SK-N-DZ (cell line): ENCODE results near the gene EFCAB11. TPM values are rescaled to one million over a fixed set of nuclear protein-coding genes. Genes with fewer than 3 reads are reported as not detected.

ENCODE experiments used
- DNase-seq: peaks from one replicate; pipeline ENCODE4 v3.0.0-alpha.2; 2015; ENCODE audit warnings: low spot score
- polyA plus RNA-seq, 2 experiments: library from polyadenylated mRNA; depleted of rRNA; stranded (reverse); fragments of >200 nt; gene quantifications; 2 replicates each; pipeline ENCODE4 v1.2.3, GENCODE V29; 2014

EFCAB11 gene, protein sequence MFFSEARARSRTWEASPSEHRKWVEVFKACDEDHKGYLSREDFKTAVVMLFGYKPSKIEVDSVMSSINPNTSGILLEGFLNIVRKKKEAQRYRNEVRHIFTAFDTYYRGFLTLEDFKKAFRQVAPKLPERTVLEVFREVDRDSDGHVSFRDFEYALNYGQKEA
- 8.6 and 16.6 TPM in 2 replicates for polyA plus RNA-seq (2014; cell fraction: cytosol; rRNA removed)
- 3.4 and 4.6 TPM in 2 replicates for polyA plus RNA-seq (2014; cell fraction: nucleus; rRNA removed)

DNA sequence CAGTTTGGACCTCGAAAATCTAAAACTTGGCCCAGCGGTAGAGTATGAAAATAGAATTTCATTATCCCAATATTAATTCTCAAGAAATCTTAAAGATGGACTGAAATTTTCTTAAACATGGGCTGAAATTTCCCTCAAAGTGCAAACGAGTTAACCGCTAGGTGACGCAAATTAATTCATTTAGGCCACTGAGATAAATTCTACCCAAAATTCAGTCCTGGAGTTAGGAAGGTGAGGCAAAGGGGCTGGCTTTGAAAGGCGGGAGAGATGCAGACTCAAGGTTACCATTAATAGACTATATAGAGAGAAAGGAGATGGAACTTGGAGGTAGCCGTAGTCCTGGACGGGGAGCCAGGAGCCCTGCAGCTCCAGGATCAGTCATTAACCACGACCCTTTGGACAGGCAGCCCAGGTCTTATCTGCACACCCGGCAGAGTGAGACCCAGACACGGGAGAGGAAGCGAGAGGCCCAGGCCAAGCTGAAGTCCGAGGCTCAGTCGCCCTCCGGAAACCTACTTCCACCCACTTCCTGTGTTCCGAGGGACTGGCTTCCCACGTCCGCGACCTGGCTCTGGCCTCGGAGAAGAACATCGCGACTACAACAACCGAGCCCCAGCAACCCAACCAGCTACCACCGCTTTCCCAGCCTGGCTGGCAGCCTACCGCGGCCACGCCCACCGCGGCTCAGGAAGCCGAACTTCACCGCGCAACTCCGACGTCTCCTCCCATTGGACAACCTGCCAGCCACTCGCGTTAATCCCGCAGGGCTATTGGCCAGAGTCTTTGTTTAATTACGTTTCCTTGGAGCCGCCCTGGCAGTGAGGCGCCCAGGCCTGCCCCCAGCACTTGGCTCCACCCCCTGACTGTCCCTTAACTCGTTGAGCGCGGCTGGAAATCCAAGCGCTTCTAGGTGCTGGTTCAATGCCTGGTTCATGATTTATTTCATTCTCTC is at the start of gene EFCAB11:
Gene EFCAB11 (minus strand): TSS at position 661 of the 952 bp plus-strand sequence. CDS start 70 bp downstream, at position 591.
- peak; percentile 97 for DNase-seq

DNA sequence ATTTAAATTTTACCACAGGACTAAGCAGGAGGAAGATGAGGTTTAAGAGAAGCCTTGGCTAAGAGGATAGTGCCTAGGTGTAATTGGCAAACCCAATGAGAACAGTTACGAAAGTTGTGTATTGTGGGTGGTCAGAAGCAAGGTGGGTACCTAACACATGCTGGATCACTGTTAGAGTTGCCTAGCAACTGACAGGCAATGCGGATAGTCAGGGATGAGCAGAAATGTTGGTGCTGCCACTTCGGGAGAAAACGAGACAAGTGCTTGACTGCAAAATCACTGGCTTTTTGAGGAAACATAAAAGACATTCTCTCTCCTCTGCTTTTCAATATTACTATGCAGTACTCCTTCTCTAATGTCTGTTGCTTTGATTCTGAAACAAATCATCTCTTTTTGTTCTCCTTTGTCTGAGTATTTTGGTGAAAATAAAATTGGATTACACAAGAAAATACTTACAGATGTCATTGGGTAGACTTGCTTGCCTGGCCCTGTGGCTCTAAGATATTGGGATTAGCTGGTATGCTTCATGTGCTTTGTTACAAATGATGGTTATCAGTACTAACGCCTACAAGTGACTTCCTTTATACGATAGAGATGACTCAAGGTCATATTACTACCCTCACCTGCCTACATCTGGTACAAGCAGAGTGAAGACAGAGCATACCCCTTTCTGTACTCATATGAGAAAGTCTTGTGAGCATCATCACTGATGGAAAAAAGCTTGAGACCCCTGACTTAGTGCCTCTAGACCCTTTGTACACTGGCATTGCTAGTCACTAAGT is 49.2 kb upstream of the EFCAB11 start:
- DNase-seq = no peak

DNA sequence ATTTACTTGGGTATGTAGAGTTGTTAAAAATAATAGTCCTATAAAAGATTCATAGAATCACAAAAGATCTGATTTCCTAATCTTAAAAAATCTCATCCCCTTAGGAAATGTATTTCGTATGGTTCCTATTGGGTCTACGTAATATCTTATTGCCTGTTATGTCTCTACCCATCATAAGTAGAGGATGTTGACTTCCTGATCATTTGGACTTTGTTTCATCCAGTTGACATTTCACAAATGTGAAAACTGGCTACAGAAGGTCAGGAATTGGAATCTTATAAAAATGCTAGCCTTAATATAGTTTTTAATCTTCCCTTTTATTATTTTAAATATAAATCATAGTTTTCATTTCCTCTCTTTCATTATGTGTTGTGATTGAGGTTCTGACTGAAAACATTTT is 46.4 kb upstream of the EFCAB11 start:
- no peak for DNase-seq

DNA sequence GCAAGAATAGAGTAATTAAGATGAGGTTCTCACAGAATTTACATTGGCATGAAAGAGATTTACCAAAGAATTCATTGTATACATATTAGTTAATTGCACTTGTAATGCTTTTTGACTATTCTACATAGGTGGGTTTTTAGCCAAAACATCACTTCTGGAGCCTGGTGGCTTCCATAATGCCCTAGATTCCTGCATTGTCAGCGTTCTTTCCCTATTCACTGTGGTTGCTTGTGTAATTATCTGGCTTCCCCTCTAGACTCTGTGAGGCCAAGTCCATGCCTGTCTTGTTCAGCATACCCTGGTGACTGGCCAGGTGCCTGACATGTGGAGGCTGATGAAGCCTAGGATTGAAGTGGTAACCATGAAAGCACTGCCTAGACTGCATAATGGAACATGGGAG is 42.4 kb upstream of the EFCAB11 start:
- no peak for DNase-seq

DNA sequence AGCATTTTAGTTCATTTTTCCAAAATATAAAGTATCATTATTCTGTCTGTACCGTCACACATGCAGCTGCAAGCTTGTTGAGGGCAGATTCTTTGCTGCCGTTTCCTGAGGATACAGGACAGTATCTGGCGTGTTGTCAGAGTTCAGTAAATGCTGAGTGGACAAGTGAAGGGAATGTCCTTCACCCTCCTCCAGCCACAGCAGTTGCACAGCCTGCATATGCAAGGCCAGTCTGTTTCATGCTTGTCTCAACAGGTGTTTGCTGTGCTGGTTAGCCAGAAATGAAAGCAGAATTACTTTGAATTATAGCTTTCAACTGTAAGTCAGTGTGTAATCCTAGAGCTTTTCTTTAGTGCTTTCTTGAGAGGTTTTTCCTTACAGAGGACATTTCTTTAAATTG is 37.7 kb upstream of the EFCAB11 start:
- DNase-seq = no peak

DNA sequence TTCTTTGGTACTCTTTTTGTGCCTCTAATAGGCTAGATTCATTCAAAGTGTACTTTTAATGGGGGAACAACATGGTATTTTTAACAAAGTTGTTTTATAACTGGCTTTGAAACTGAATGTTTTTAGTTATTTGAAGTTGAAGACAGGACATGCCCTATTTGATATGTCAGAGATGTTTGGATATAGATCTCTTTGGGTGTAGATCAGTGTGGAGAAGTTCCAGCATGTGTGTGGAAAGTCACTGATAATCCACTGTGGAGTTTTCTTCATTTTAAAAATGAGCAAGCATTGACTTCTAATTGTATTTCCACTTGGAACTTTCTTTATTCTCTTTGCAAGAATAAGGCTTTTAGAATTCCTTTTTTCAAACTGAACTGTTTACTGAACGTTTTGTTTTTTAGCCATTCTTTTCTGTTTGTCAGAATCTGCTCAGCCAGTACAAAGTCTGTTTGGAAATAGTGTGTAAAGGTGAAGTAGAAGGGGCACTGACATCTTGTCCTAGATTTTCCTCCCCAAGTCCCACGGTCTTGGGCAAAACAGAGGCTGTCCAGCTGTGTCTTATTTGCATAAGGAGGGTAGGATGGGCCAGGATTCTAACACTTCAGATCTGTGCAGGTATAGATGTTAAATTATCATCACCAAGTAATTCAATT is 36.2 kb upstream of the EFCAB11 start:
- no peak for DNase-seq

DNA sequence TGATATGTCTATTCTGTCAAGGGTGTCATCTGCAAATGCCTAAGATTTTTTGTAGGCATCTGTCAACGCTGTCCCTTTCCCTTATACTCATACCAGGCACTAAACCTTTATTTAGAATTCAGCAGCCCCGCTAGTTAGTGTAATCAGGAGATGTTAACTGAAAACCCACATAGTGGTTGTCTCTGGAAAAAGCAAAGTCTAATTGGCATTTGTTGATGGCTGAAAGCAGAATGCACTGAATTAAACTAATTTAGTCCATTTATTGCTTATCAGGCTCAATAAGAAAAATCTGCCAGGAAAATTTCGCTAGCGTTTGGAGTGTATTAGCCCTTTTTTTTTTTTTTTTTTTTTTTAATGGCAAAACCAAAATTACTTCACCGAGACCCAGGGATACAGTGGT is 35.7 kb upstream of the EFCAB11 start:
- DNase-seq = no peak

DNA sequence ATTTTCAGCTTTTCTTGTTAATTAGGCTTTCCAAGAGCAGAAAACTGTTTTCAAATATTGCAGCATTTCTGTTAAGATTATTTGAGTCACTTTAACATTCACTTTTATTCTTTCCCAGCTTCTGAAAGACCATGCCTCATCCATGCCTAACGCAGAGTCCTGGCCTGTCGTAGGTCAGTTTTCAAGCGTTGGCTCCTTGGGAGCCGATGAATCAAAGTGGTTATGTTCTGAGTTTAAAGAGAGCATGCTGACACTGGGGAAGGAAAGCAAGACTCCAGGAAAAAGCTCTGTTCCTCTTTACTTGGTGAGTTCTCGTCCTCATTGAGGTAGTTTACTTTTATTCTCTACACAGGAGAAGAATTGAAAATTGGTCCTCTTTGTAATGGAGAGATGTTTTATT is 34.3 kb upstream of the EFCAB11 start:
- no peak for DNase-seq

DNA sequence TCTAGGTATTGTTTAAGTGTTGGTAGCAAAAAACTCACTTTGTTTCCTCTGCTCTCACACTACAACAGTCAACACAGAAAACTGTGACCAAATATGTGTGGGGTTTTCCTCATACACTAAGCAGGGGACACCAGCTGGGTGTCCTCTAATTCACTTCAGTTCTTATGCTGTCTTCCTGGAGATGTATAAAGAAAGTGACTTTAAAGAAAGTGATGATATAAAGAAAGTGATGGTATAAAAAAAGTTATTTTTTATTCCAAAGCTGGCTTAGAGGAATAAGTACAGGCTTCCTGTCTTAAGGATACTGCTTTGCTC is 32.6 kb upstream of the EFCAB11 start:
- DNase-seq = no peak

DNA sequence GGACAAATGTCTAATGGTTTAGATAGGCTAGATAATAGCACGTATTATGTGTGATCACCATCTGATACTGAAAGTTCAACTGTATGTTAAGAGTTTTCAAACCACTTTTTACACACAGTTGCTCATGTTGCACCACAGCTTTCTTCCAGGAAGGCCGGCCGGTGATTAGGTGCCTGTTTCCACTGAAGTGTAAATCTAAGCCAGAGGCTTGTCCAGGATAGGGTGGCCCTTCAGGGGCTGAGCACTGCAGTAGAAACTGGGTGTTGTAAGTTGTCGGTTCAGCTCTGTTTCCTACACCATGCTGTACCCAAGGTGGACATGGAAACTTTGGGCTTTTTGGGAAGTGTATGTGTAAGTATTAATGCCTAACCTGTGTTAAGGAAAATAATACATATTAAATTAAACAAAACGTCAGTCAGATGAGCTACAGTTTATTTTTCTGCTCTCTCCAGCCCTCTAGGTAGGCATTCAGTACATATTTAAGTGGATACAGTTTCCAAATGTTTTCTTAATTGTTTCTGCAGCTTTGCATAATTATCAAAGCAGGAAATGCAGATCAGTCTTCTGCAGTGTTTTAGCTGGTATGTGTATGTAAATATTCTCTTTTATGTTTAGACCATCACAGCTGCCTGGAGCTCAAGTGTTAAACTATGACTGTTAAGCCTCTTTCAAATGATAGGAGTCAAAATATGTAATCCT is 32.1 kb upstream of the EFCAB11 start:
- DNase-seq = no peak

DNA sequence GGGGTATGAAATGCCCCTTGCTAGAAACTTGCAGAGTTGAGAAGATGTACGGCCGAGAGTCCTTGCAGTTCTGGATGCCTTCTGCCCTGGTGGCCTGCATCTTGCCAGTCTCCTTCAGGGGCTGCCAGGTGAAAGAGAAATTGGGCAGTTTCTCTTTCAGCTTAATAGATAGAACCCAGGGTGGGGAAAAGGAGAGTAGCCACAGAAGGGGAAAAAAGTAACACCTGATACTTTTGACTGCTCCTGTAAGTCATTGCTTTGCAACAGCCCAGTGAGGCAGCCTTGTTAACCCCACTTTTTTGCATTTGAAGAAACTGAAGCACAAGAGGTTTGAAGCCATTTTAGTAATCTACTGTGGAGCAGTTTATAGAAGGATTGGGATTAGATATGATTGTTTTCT is 28.8 kb upstream of the EFCAB11 start:
- DNase-seq = no peak

DNA sequence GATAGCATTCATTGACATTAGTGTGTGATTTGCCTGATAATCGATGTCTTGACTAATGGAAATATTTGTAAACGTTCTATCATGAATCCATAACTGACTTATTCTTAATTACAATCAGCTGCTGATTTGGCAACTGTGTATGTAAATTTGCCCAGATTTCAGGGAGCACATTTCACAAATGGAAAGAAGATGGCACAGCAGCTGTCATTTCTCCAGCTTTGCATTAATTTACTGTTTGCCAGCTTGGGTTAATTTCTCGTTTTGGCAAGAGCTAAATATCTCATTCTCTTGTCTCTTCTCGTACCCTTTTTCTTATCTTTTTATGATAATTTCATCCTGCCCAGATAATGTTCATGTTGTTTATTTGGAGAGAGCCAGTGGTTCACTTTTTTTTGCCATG is 24.1 kb upstream of the EFCAB11 start:
- DNase-seq = no peak

DNA sequence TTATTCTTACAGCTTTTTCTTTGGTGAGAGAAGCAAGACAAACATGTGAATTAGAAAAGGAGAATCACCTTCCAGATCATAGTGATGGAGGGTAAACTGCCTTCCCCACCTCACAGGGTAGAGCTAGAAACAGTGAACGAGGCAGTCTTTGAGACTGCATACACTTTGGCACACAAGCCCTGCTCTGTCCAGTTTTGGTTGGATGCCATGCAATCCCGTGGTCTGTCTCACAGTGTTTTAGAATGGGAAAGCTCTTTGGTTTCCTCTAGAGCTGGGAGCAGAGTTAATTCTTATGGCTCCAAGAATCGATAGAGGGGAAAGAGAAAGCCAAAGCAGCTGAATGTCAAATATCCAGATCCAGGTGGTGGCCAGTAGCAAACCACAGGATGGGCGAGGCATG is 23.1 kb upstream of the EFCAB11 start:
- DNase-seq = no peak

DNA sequence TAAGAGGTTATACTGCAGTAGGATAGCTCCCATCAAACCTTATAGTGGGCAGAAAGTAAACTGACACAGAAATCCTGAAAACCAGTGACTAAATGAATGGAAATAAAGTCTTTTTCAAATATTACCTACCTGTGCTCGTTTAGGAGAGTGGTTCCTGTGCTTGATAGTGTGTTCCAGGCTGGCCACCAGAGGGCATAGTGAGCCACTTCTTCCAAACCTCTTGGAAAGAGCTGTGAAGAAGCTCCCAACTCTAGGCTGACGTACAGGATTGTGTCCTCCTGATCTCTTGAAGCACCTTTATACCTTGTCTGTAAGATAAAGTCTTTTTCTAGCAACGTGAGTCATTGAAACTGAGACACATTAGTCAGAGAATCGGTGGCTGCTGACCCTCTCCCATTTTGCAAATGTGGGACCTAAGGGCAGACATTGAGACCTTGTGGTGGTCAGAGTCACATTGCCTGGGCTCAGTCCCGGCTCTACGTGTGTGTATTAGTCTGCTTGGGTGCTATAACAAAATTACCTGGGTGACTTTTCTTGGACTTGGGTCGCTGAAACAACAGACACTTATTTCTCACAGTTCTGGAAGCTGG is 18.8 kb upstream of the EFCAB11 start:
- DNase-seq = peak; percentile 40

DNA sequence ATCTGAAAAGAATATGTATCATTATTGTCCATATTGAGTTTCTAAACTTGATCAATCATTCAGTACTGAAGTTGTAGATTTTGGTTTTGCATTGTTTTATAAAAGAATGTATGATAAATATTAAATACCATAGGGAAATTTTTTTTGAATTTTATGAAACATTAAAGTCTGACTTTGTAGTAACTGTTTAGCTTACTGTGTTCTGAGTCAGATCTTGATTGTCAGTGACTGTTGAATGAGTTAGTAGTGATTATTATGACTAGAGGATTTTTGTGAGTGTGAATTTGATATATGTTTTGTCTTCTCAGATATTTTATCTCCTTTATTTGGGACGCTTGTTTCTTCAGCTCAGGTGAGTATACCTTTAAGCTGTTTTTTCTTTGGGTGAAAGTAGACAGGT is 11.3 kb upstream of the EFCAB11 start:
- DNase-seq = no peak

DNA sequence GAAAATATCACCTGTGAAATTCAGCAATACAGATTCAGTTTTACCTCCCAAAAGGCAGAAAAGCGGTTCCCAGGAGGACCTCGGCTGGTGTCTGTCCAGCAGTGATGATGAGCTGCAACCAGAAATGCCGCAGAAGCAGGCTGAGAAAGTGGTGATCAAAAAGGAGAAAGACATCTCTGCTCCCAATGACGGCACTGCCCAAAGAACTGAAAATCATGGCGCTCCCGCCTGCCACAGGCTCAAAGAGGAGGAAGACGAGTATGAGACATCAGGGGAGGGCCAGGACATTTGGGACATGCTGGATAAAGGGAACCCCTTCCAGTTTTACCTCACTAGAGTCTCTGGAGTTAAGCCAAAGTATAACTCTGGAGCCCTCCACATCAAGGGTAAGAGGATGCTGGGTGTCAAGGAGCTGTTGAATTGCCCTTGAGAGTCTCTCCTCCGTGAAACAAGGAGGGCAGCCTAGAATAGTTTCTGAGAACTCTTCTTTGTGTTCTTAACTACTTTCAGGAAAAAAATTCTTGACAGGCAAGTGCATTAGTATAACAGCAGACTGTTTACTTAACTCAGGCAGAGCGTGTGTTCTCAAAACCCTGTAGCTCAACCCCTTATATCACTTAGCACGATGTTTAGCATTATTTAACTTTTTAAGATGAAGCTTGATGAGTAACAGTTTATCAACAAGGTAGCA is 8.9 kb upstream of the EFCAB11 start:
- DNase-seq = no peak

DNA sequence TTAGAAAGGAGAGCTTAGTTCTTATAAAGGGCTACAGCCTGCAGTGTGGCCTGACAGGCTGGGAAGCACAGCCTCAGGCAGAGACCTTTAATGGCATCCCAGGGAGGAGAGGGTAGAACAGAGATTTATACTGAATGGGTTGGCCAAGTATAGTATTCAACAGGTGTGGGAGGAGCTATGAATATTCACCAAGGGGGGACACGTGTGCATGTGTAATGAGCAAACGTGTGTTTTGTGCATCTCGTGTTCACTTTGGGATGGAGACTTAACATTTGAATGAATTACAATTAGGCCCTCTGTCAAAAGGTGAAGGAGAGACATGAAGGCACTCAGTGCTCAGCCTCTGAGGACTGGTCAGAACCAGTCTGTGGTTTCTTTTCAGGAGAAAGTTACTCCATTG is 6.4 kb upstream of the EFCAB11 start:
- DNase-seq = no peak

DNA sequence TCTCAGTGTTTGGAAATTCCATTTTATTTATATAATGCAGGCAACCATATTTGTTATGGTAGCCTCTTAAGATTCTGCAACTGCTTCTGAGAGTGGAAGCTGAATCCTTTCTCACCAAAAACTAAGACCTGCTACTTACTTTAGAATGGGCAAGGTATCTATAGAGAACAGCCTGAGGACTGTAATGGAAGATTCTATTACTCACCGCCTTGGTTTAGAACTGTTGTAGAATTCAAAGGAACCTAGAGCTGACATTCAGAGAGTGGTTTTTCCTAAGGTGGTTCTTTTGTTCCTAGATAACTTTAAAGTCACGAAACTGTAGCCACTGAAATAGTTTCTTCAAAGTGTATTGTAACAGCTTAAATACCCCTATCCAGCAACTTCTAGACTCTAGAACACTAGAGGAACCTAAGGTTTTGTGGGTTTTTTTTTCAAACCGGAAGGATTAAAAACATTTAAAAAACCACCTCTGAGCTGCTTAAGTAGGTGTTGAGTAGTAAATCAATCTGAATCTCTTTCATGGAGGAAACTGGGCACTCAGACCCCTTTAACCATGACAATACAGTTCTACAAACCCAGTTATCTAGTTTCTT is 5.4 kb upstream of the EFCAB11 start:
- DNase-seq = no peak

DNA sequence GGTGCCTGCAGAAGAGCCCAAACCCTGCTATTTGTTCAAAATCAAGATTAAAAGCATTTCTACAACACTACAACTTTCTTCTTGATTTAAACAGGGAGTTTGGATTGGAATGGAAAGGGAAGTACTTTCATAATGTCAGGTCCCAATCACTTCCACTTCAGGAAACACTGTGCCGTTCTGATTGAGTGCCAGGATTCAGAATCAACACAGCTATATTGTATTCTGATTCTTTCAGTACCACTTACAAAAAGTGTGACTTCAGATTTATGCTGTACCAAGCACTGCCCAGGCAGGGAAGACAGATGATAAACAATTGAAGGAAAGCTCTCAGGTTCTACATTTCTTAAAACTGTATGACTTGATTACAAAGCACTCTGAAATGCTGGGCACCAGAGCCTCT is 4.4 kb upstream of the EFCAB11 start:
- DNase-seq = no peak

DNA sequence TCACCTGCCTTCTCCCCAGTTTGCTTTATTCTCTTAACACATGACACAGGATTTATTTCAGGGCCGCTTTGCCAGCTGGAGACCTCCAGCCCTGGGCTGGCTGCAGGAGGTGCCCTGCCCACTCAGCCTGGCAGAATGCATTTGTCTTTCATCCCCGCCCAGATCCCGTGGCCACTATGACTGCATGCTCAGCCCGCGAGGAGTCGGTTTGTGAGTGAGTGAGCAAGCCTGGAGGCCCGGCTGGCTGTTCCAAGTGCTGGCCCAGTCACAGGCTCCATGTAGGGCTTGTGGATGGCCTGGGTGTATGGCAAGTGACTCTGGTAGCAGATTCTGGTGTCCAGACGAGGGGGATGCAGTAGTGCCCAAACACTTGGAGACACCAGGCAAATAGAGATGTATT is 3.3 kb upstream of the EFCAB11 start:
- no peak for DNase-seq
